PFSK-1 (cell line): ENCODE measurements around the gene NEK5.

ENCODE experiments used
- FOXP2 ChIP-seq: optimal IDR thresholded peaks from 2 replicates; pipeline ENCODE3; 2011; ENCODE audit warnings: borderline replicate concordance, control low read depth, inconsistent platforms; ENCODE audit not compliant: insufficient read depth; ENCODE audit errors: extremely low read length, extremely low read depth
- POLR2AphosphoS5 ChIP-seq: IDR thresholded peaks from 2 replicates; pipeline ENCODE4 v1.6.1; 2012; ENCODE audit warnings: low read depth, mild to moderate bottlenecking, control low read depth, low read length, moderate library complexity
- REST ChIP-seq, 2 experiments: IDR thresholded peaks; 2 replicates each; pipeline versions ENCODE4 v1.6.1 to v1.8.0; 2011 to 2012; ENCODE audit warnings: low read depth in 2 of 2, low read length in 2 of 2, control low read depth in 1 of 2, inconsistent platforms in 1 of 2, mild to moderate bottlenecking in 1 of 2, moderate library complexity in 1 of 2; ENCODE audit not compliant: insufficient read depth in 1 of 2
- SIN3A ChIP-seq: IDR thresholded peaks from 2 replicates; pipeline ENCODE4 v1.6.1; 2012; ENCODE audit warnings: mild to moderate bottlenecking, low read length, moderate library complexity, borderline replicate concordance; ENCODE audit not compliant: insufficient read depth
- TAF1 ChIP-seq: IDR thresholded peaks from 2 replicates; pipeline ENCODE4 v1.6.1; 2012; ENCODE audit warnings: low read length, control low read depth, borderline replicate concordance; ENCODE audit not compliant: insufficient read depth

Gene NEK5

GRCh38 chr13:52016296-52016695 lies 112.6 kb downstream of the NEK5 start:
- no peak for TF ChIP-seq REST (IDR thresholded peaks at IDR 0.05; ENCODE audit: insufficient read depth in 1 of 2, low read depth in 2 of 2, low read length in 2 of 2)
- TF ChIP-seq TAF1, result no peak
- no peak for TF ChIP-seq FOXP2
- no peak for TF ChIP-seq POLR2AphosphoS5
- TF ChIP-seq SIN3A, result no peak

- TF ChIP-seq SIN3A (no peak), FOXP2 (no peak), POLR2AphosphoS5 (no peak), TAF1 (no peak), REST (IDR thresholded peaks at IDR 0.05; ENCODE audit: insufficient read depth in 1 of 2, low read depth in 2 of 2, low read length in 2 of 2) (no peak)
Measured at GRCh38 chr13:52012512-52012836, 116.4 kb downstream of the NEK5 start.

- TF ChIP-seq FOXP2 (no peak), TAF1 (peak; percentile 29; the same call in 1 of the 2 replicates), POLR2AphosphoS5 (peak; percentile 40; the same call in 1 of the 2 replicates)
Measured at GRCh38 chr13:52011632-52012511, 117.0 kb downstream of the NEK5 start, which contains the start of gene ALG11. Gene ALG11, plus strand, starts transcription at chr13:52012398. Its CDS starts 21 bp downstream, at chr13:52012419.

GRCh38 chr13:52010890-52011631 lies 117.8 kb downstream of the NEK5 start, which contains the start of gene ATP7B:
Gene ATP7B, minus strand, starts transcription at chr13:52011450. Its CDS starts 113 bp downstream, at chr13:52011337.
- TF ChIP-seq POLR2AphosphoS5 (no peak; the same call in 1 of the 2 replicates), TAF1 (no peak), REST (IDR thresholded peaks at IDR 0.05; ENCODE audit: insufficient read depth in 1 of 2, low read depth in 2 of 2, low read length in 2 of 2) (no peak)

- TF ChIP-seq POLR2AphosphoS5, result no peak
- no peak for TF ChIP-seq FOXP2
Measured at GRCh38 chr13:52009946-52010345, 118.9 kb downstream of the NEK5 start.

GRCh38 chr13:52006523-52007245 lies 122.2 kb downstream of the NEK5 start:
- TF ChIP-seq REST (IDR thresholded peaks at IDR 0.05; ENCODE audit: insufficient read depth in 1 of 2, low read depth in 2 of 2, low read length in 2 of 2) (no peak), SIN3A (no peak), POLR2AphosphoS5 (no peak), TAF1 (no peak), FOXP2 (no peak)
